GM23338 (cell line): Measurements from ENCODE around the gene XRCC6. TPM values are rescaled to one million over a fixed set of nuclear protein-coding genes. Genes with fewer than 3 reads are reported as not detected.

ENCODE experiments used
- ATAC-seq: fragments of 200-7000 bp; cut with Tn5 transposase; 3 replicates; pipeline ENCODE4 v1.9.1; 2020
- DNase-seq: peaks from one replicate; pipeline ENCODE4 v3.0.0-alpha.2; 2015; ENCODE audit warnings: low spot score
- H2AFZ ChIP-seq: fragments of 200-600 bp; sonication (generic); 2 replicates; pipeline ENCODE4 v1.8.0; 2016; ENCODE audit warnings: antibody characterized with exemption, mild to moderate bottlenecking, moderate library complexity
- H3F3A ChIP-seq: fragments of 200-600 bp; sonication (generic); replicated peaks from 2 replicates; pipeline ENCODE4 v1.8.0; 2017; ENCODE audit warnings: antibody characterized with exemption, mixed run types, low read depth
- H3K27ac ChIP-seq: fragments of 200-600 bp; sonication (generic); 2 replicates; pipeline ENCODE4 v1.6.1; 2016; ENCODE audit warnings: low read depth
- H3K27me3 ChIP-seq: fragments of 200-600 bp; sonication (generic); 2 replicates; pipeline ENCODE4 v1.8.0; 2016; ENCODE audit warnings: mild to moderate bottlenecking, mixed run types, moderate library complexity; ENCODE audit not compliant: insufficient read depth
- H3K36me3 ChIP-seq: fragments of 200-600 bp; sonication (generic); 2 replicates; pipeline ENCODE4 v1.8.0; 2016; ENCODE audit warnings: mild to moderate bottlenecking; ENCODE audit not compliant: insufficient read depth
- H3K4me1 ChIP-seq: fragments of 200-600 bp; sonication (generic); 2 replicates; pipeline ENCODE4 v1.8.0; 2016; ENCODE audit warnings: mild to moderate bottlenecking, moderate library complexity; ENCODE audit not compliant: insufficient read depth
- H3K4me2 ChIP-seq: fragments of 200-600 bp; sonication (generic); 2 replicates; pipeline ENCODE4 v1.7.1; 2017; ENCODE audit warnings: mixed run types
- H3K4me3 ChIP-seq: fragments of 200-600 bp; sonication (generic); 2 replicates; pipeline ENCODE4 v1.6.1; 2016; ENCODE audit warnings: mixed run types
- H3K79me2 ChIP-seq: fragments of 200-600 bp; sonication (generic); replicated peaks from 2 replicates; pipeline ENCODE4 v1.8.0; 2017; ENCODE audit warnings: mild to moderate bottlenecking; ENCODE audit not compliant: insufficient read depth
- H3K9me2 ChIP-seq: fragments of 200-600 bp; sonication (generic); 2 replicates; pipeline ENCODE4 v1.8.0; 2017; ENCODE audit not compliant: insufficient read depth
- H4K20me1 ChIP-seq: fragments of 200-600 bp; sonication (generic); replicated peaks from 2 replicates; pipeline ENCODE4 v1.8.0; 2017; ENCODE audit warnings: mild to moderate bottlenecking; ENCODE audit not compliant: insufficient read depth
- H3K27ac Mint-ChIP-seq: 2 replicates; pipeline ENCODE4 v1.8.0; 2020; ENCODE audit warnings: inconsistent platforms, mild to moderate bottlenecking, moderate library complexity, mixed read lengths
- H3K27me3 Mint-ChIP-seq: 3 replicates; pipeline ENCODE4 v1.8.0; 2022; ENCODE audit warnings: low read depth, mild to moderate bottlenecking, moderate library complexity, mixed read lengths, inconsistent platforms; ENCODE audit not compliant: insufficient read depth, poor library complexity
- H3K36me3 Mint-ChIP-seq: 3 replicates; pipeline ENCODE4 v1.8.0; 2021; ENCODE audit warnings: low read depth, mild to moderate bottlenecking, inconsistent platforms, moderate library complexity, mixed read lengths
- H3K4me1 Mint-ChIP-seq: 3 replicates; pipeline ENCODE4 v1.8.0; 2020; ENCODE audit warnings: mild to moderate bottlenecking, inconsistent platforms, mixed read lengths
- H3K4me3 Mint-ChIP-seq: 3 replicates; pipeline ENCODE4 v1.8.0; 2021; ENCODE audit warnings: moderate library complexity, mild to moderate bottlenecking, inconsistent platforms, mixed read lengths
- H3K9me3 Mint-ChIP-seq: 3 replicates; pipeline ENCODE4 v1.8.0; 2020; ENCODE audit warnings: moderate library complexity, mild to moderate bottlenecking, inconsistent platforms, mixed read lengths
- CREB1 ChIP-seq: fragments of 250-450 bp; sonication (Bioruptor Pico); IDR thresholded peaks from 2 replicates; pipeline ENCODE4 v1.5.0; 2020; ENCODE audit warnings: low read depth, mild to moderate bottlenecking, moderate library complexity
- CTCF ChIP-seq, 2 experiments: fragments of 200-600 bp in 1 of 2; sonication (generic) in 1 of 2; conservative IDR thresholded peaks; 2 replicates each; pipeline versions ENCODE4 v1.5.1 to v1.6.1; 2016 to 2017; ENCODE audit warnings: antibody characterized with exemption in 2 of 2, low read depth in 2 of 2, mild to moderate bottlenecking in 2 of 2, moderate library complexity in 1 of 2
- ETS1 ChIP-seq: IDR thresholded peaks from 2 replicates; pipeline ENCODE4 v1.6.1; 2016; ENCODE audit warnings: antibody characterized with exemption
- EZH2 ChIP-seq: fragments of 200-600 bp; sonication (generic); IDR thresholded peaks from one replicate; pipeline ENCODE4 v1.8.0; 2017; ENCODE audit warnings: antibody characterized with exemption, mild to moderate bottlenecking, low read depth; ENCODE audit not compliant: unreplicated experiment
- EZH2phosphoT487 ChIP-seq: fragments of 200-600 bp; sonication (generic); IDR thresholded peaks from one replicate; pipeline ENCODE4 v1.8.1; 2018; ENCODE audit warnings: antibody characterized with exemption; ENCODE audit not compliant: unreplicated experiment
- JUNB ChIP-seq: IDR thresholded peaks from one replicate; pipeline ENCODE4 v1.6.1; 2016; ENCODE audit warnings: antibody characterized with exemption; ENCODE audit not compliant: unreplicated experiment
- NANOG ChIP-seq: IDR thresholded peaks from 2 replicates; pipeline ENCODE4 v1.6.1; 2016; ENCODE audit warnings: antibody characterized with exemption, borderline replicate concordance
- POLR2AphosphoS5 ChIP-seq: IDR thresholded peaks from 2 replicates; pipeline ENCODE4 v1.6.1; 2016; ENCODE audit warnings: antibody characterized with exemption, low read depth
- REST ChIP-seq: IDR thresholded peaks from one replicate; pipeline ENCODE4 v1.6.1; 2018; ENCODE audit warnings: antibody characterized with exemption; ENCODE audit not compliant: unreplicated experiment
- STAT1 ChIP-seq: IDR thresholded peaks from one replicate; pipeline ENCODE4 v1.6.1; 2016; ENCODE audit warnings: antibody characterized with exemption; ENCODE audit not compliant: unreplicated experiment
- ZNF114 ChIP-seq: fragments of 250-450 bp; sonication (Bioruptor Pico); IDR thresholded peaks from 2 replicates; pipeline ENCODE4 v1.5.0; 2020; ENCODE audit warnings: mild to moderate bottlenecking, moderate library complexity
- ZNF331 ChIP-seq: fragments of 250-450 bp; sonication (Bioruptor Pico); IDR thresholded peaks from 2 replicates; pipeline ENCODE4 v1.5.0; 2020; ENCODE audit warnings: low read depth, mild to moderate bottlenecking, moderate library complexity
- polyA plus RNA-seq: library from polyadenylated mRNA; unstranded; fragments of >200 nt; fragmentation: Nextera tagmentation; extraction: Ambion mirVana; gene quantifications from 2 replicates; pipeline ENCODE4 v1.2.1, GENCODE V29; 2016
- total RNA-seq: library from RNA; depleted of rRNA; stranded (reverse); fragments of >200 nt; shearing (Covaris generic); gene quantifications from 2 replicates; pipeline ENCODE4 v1.2.3, GENCODE V29; 2014

Gene XRCC6
- total and polyA plus RNA-seq, 2 experiments from 2014 or later, result 351 to 498 TPM

GRCh38 chr22:41700108-41700364, 78.9 kb downstream of the XRCC6 start:
- H3K4me3 Mint-ChIP-seq, result no peak overlapping the region

GRCh38 chr22:41702763-41703162, 81.7 kb downstream of the XRCC6 start:
- DNase-seq (no peak), ATAC-seq (no peak)
- Histone ChIP-seq H3K4me3 (no peak overlapping the region), H3K27ac (no peak overlapping the region), H2AFZ (no peak overlapping the region), H4K20me1 (no peaks in the 10 kb centered on the region), H3K4me2 (no peak overlapping the region), H3F3A (0 out of 2 replicates have a peak, but pooled peaks cover 4% of the 10 kb centered on the region), H3K4me1 (peaks cover under 1% of the 10 kb centered on the region), H3K27me3 (peaks cover 31% of the 10 kb centered on the region), H3K36me3 (no peaks in the 10 kb centered on the region), H3K9me2 (no peaks in the 10 kb centered on the region), H3K79me2 (no peaks in the 10 kb centered on the region)
- Mint-ChIP-seq H3K36me3 (no peaks in the 10 kb centered on the region; the same call in 2 of the 3 replicates), H3K4me3 (no peak overlapping the region), H3K9me3 (peaks cover 3% of the 10 kb centered on the region; the same call in 2 of the 3 replicates), H3K27ac (no peak overlapping the region), H3K4me1 (no peaks in the 10 kb centered on the region), H3K27me3 (peaks cover 14% of the 10 kb centered on the region)
- TF ChIP-seq NANOG, result no peak
- TF ChIP-seq ZNF331 (CRISPR knock-in tag), result no peak
- no peak for TF ChIP-seq EZH2phosphoT487
- TF ChIP-seq EZH2, result no peak
- TF ChIP-seq CREB1 (CRISPR knock-in tag), result no peak
- TF ChIP-seq STAT1, result no peak
- no peak for TF ChIP-seq ZNF114 (CRISPR knock-in tag)
- no peak for TF ChIP-seq JUNB
- no peak for TF ChIP-seq REST
- no peak for TF ChIP-seq POLR2AphosphoS5
- TF ChIP-seq ETS1, result no peak
- TF ChIP-seq CTCF (conservative IDR thresholded peaks at IDR 0.05; ENCODE audit: low read depth in 2 of 2), result no peak

More at GRCh38 chr22:41700108-41700364, 78.9 kb downstream of the XRCC6 start:
- no peak for TF ChIP-seq JUNB
- TF ChIP-seq POLR2AphosphoS5, result no peak
- TF ChIP-seq CTCF (conservative IDR thresholded peaks at IDR 0.05; ENCODE audit: low read depth in 2 of 2), result no peak
- Histone ChIP-seq H3K36me3 (no peaks in the 10 kb centered on the region), H3K9me2 (no peaks in the 10 kb centered on the region), H3K4me1 (peaks cover 10% of the 10 kb centered on the region), H3K27me3 (peaks cover 34% of the 10 kb centered on the region), H3K4me2 (no peak overlapping the region), H3K4me3 (no peak overlapping the region), H2AFZ (no peak overlapping the region; the same call in 1 of the 2 replicates), H3F3A (0 out of 2 replicates have a peak, but pooled peaks cover 8% of the 10 kb centered on the region), H3K79me2 (no peaks in the 10 kb centered on the region), H3K27ac (no peak overlapping the region), H4K20me1 (no peaks in the 10 kb centered on the region)
- H3K4me1 Mint-ChIP-seq, result peaks cover 7% of the 10 kb centered on the region; the same call in 2 of the 3 replicates
- DNase-seq (no peak), ATAC-seq (no peak)
- H3K36me3 Mint-ChIP-seq, result peaks cover 6% of the 10 kb centered on the region; the same call in 2 of the 3 replicates
- H3K27ac Mint-ChIP-seq, result no peak overlapping the region
- peaks cover 5% of the 10 kb centered on the region; the same call in 2 of the 3 replicates for H3K9me3 Mint-ChIP-seq
- H3K27me3 Mint-ChIP-seq, result peaks cover 18% of the 10 kb centered on the region
